HepG2 (cell line): Measurements from ENCODE around the gene ZKSCAN2. TPM values are rescaled to one million over a fixed set of nuclear protein-coding genes. Genes with fewer than 3 reads are reported as not detected.

Experiments used
- ATF5 ChIP-seq: sonication (generic); formaldehyde crosslinking; IDR thresholded peaks from 2 replicates; pipeline ENCODE4 v1.4.0; 2020; ENCODE audit warnings: mild to moderate bottlenecking, low read depth, missing genetic modification reagents
- DNMT1 ChIP-seq: sonication (generic); formaldehyde crosslinking; IDR thresholded peaks from 2 replicates; pipeline ENCODE4 v1.5.1; 2020; ENCODE audit warnings: mild to moderate bottlenecking, missing genetic modification reagents
- KDM4B ChIP-seq: sonication (generic); formaldehyde crosslinking; IDR thresholded peaks from 2 replicates; pipeline ENCODE4 v1.4.0; 2020; ENCODE audit warnings: missing genetic modification reagents
- LCORL ChIP-seq, 2 experiments: fragments of 450-650 bp in 1 of 2; sonication (generic) in 1 of 2; formaldehyde crosslinking in 1 of 2; IDR thresholded peaks; 2 replicates each; pipeline versions ENCODE4 v1.5.0 to v1.6.1; 2017 to 2020; ENCODE audit warnings: antibody characterized with exemption in 1 of 2, missing genetic modification reagents in 1 of 2
- NFIC ChIP-seq: IDR thresholded peaks from 2 replicates; pipeline ENCODE4 v1.6.1; 2012; ENCODE audit warnings: mild to moderate bottlenecking, low read length, inconsistent platforms
- SALL1 ChIP-seq: sonication (generic); formaldehyde crosslinking; IDR thresholded peaks from 2 replicates; pipeline ENCODE4 v1.8.0; 2022; ENCODE audit warnings: mild to moderate bottlenecking, missing genetic modification reagents
- TEAD3 ChIP-seq: optimal IDR thresholded peaks from 2 replicates; pipeline ENCODE3; 2016; ENCODE audit warnings: borderline replicate concordance
- TFE3 ChIP-seq: IDR thresholded peaks from 2 replicates; pipeline ENCODE4 v1.6.1; 2016
- YEATS2 ChIP-seq: sonication (generic); formaldehyde crosslinking; IDR thresholded peaks from 2 replicates; pipeline ENCODE4 v1.4.0; 2020; ENCODE audit warnings: missing genetic modification reagents, borderline replicate concordance
- ZNF121 ChIP-seq: sonication (generic); formaldehyde crosslinking; IDR thresholded peaks from 2 replicates; pipeline ENCODE4 v1.5.0; 2020; ENCODE audit warnings: mild to moderate bottlenecking, missing genetic modification reagents
- ZNF34 ChIP-seq: sonication (generic); formaldehyde crosslinking; IDR thresholded peaks from 2 replicates; pipeline ENCODE4 v1.4.0; 2020; ENCODE audit warnings: mild to moderate bottlenecking, missing genetic modification reagents, borderline replicate concordance
- ZNF431 ChIP-seq: sonication (generic); formaldehyde crosslinking; IDR thresholded peaks from 2 replicates; pipeline ENCODE4 v1.9.0; 2022; ENCODE audit warnings: missing genetic modification reagents, low read depth, mild to moderate bottlenecking, borderline replicate concordance
- ZNF607 ChIP-seq: sonication (generic); formaldehyde crosslinking; IDR thresholded peaks from 2 replicates; pipeline ENCODE4 v1.5.1; 2020; ENCODE audit warnings: missing genetic modification reagents, mild to moderate bottlenecking, borderline replicate concordance
- ZNF777 ChIP-seq: sonication (generic); formaldehyde crosslinking; IDR thresholded peaks from 2 replicates; pipeline ENCODE4 v1.4.0; 2020; ENCODE audit warnings: missing genetic modification reagents
- ZNF788 ChIP-seq: sonication (generic); formaldehyde crosslinking; IDR thresholded peaks from 2 replicates; pipeline ENCODE4 v1.5.0; 2020; ENCODE audit warnings: mild to moderate bottlenecking, missing genetic modification reagents, borderline replicate concordance
- ZNF792 ChIP-seq: IDR thresholded peaks from 2 replicates; pipeline ENCODE4 v1.6.1; 2016
- ZSCAN22 ChIP-seq: sonication (generic); formaldehyde crosslinking; IDR thresholded peaks from 2 replicates; pipeline ENCODE4 v1.4.0; 2020; ENCODE audit warnings: mild to moderate bottlenecking, missing genetic modification reagents
- ZSCAN30 ChIP-seq: sonication (generic); formaldehyde crosslinking; IDR thresholded peaks from 2 replicates; pipeline ENCODE4 v1.5.0; 2020; ENCODE audit warnings: mild to moderate bottlenecking, missing genetic modification reagents
- ZUFSP ChIP-seq: sonication (generic); formaldehyde crosslinking; IDR thresholded peaks from 2 replicates; pipeline ENCODE4 v1.9.0; 2021; ENCODE audit warnings: missing genetic modification reagents, mild to moderate bottlenecking, borderline replicate concordance
- polyA plus RNA-seq, 8 experiments: library from polyadenylated mRNA; depleted of rRNA in 3 of 8; stranded (reverse) in 7 of 8; unstranded in 1 of 8; fragments of >200 nt; fragmentation: Illumina TruSeq in 4 of 8; extraction: Trizol in 4 of 8; gene quantifications; 2 replicates each; pipeline versions ENCODE4 v1.2.1 to v1.2.3, GENCODE V29; 2011 to 2016; ENCODE audit warnings: low read depth in 4 of 8, missing spikeins in 1 of 8, mixed read lengths in 1 of 8; ENCODE audit not compliant: insufficient read depth in 1 of 8
- total RNA-seq, 5 experiments: library from RNA; depleted of rRNA; stranded (reverse); fragments of >200 nt; fragmentation: Illumina TruSeq; extraction: Trizol; gene quantifications; 2 replicates each; pipeline ENCODE4 v1.2.3, GENCODE V29; 2016; ENCODE audit warnings: low read depth in 1 of 5
- TF ChIP-seq, protein P1 (sequence below): IDR thresholded peaks from 2 replicates; pipeline ENCODE4 v1.6.1; 2016; ENCODE audit warnings: low read depth
- TF ChIP-seq, protein P2 (sequence below): IDR thresholded peaks from 2 replicates; pipeline ENCODE4 v1.6.1; 2016; ENCODE audit warnings: missing biosample characterization, missing genetic modification reagents, low read depth
- TF ChIP-seq, protein P3 (sequence below): sonication (generic); formaldehyde crosslinking; IDR thresholded peaks from 2 replicates; pipeline ENCODE4 v1.4.0; 2020; ENCODE audit warnings: mild to moderate bottlenecking, missing genetic modification reagents

The ZKSCAN2 gene
- total and polyA plus RNA-seq, 2 of the 13 experiments (the other 11 are each of a cell fraction or from before 2014, with no cell fraction given), result 4.2 to 11.1 TPM

- peak; percentile 80 for TF ChIP-seq ZNF607 (CRISPR knock-in tag)
- TF ChIP-seq LCORL (IDR thresholded peaks at IDR 0.05), result no peak
- TF ChIP-seq LCORL (CRISPR knock-in tag; IDR thresholded peaks at IDR 0.05), result no peak
- no peak for TF ChIP-seq ATF5 (CRISPR knock-in tag)
- TF ChIP-seq, protein P1, sequence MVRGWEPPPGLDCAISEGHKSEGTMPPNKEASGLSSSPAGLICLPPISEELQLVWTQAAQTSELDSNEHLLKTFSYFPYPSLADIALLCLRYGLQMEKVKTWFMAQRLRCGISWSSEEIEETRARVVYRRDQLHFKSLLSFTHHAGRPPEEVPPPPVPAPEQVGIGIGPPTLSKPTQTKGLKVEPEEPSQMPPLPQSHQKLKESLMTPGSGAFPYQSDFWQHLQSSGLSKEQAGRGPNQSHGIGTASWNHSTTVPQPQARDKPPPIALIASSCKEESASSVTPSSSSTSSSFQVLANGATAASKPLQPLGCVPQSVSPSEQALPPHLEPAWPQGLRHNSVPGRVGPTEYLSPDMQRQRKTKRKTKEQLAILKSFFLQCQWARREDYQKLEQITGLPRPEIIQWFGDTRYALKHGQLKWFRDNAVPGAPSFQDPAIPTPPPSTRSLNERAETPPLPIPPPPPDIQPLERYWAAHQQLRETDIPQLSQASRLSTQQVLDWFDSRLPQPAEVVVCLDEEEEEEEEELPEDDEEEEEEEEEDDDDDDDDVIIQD (CRISPR knock-in tag), result 0 out of 2 replicates have a peak, but pooled peaks have one; percentile 8
- peak; percentile 34 for TF ChIP-seq TFE3 (CRISPR knock-in tag)
- TF ChIP-seq SALL1 (CRISPR knock-in tag), result peak; percentile 88
- peak; percentile 40; the same call in 1 of the 2 replicates for TF ChIP-seq ZSCAN22 (CRISPR knock-in tag)
- TF ChIP-seq, protein P2, sequence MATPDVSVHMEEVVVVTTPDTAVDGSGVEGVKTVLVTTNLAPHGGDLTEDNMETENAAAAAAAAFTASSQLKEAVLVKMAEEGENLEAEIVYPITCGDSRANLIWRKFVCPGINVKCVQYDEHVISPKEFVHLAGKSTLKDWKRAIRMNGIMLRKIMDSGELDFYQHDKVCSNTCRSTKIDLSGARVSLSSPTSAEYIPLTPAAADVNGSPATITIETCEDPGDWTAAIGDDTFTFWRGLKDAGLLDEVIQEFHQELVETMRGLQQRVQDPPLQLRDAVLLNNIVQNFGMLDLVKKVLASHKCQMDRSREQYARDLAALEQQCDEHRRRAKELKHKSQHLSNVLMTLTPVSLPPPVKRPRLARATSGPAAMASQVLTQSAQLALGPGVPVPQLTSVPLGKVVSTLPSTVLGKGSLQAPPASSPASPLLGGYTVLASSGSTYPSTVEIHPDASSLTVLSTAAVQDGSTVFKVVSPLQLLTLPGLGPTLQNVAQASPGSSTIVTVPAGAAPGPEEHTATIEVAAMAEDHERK (CRISPR knock-in tag), result no peak
- no peak for TF ChIP-seq ZNF431 (CRISPR knock-in tag)
- TF ChIP-seq ZNF34, result 0 out of 2 replicates have a peak, but pooled peaks have one; percentile 79
- no peak for TF ChIP-seq YEATS2 (CRISPR knock-in tag)
- peak; percentile 7; the same call in 1 of the 2 replicates for TF ChIP-seq ZNF121
- peak; percentile 51 for TF ChIP-seq TEAD3
- TF ChIP-seq ZNF777, result peak; percentile 71
- no peak; the same call in 1 of the 2 replicates for TF ChIP-seq KDM4B (CRISPR knock-in tag)
- TF ChIP-seq, protein P3, sequence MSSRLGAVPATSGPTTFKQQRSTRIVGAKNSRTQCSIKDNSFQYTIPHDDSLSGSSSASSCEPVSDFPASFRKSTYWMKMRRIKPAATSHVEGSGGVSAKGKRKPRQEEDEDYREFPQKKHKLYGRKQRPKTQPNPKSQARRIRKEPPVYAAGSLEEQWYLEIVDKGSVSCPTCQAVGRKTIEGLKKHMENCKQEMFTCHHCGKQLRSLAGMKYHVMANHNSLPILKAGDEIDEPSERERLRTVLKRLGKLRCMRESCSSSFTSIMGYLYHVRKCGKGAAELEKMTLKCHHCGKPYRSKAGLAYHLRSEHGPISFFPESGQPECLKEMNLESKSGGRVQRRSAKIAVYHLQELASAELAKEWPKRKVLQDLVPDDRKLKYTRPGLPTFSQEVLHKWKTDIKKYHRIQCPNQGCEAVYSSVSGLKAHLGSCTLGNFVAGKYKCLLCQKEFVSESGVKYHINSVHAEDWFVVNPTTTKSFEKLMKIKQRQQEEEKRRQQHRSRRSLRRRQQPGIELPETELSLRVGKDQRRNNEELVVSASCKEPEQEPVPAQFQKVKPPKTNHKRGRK (CRISPR knock-in tag), result no peak
- no peak for TF ChIP-seq ZNF788 (CRISPR knock-in tag)
- no peak for TF ChIP-seq ZUFSP
- no peak for TF ChIP-seq ZNF792 (CRISPR knock-in tag)
- TF ChIP-seq DNMT1 (CRISPR knock-in tag), result peak; percentile 46; the same call in 1 of the 2 replicates
- TF ChIP-seq NFIC, result peak; percentile 40; the same call in 1 of the 2 replicates
- TF ChIP-seq ZSCAN30 (CRISPR knock-in tag), result no peak
These were observed at the start of gene ZKSCAN2 (continued) for GRCh38 chr16:25257470-25257955.
